ENCODE data around the gene DCAF11.

DCAF11 gene

GRCh38 chr14:24129410-24129998 lies 14.9 kb downstream of the DCAF11 start:
- DNase-seq (ENCODE audit: low read depth), result no peak
- no peak for TF ChIP-seq CTCF (IDR thresholded peaks at IDR 0.05; ENCODE audit: insufficient read depth, low read depth, low read length, missing control alignments)

GRCh38 chr14:24130380-24130716 lies 15.8 kb downstream of the DCAF11 start, which contains the start of gene FITM1:
FITM1 (plus strand) TSS chr14:24130659; CDS start chr14:24131564, 905 bp downstream.
- no peak within 1 kb of the TSS for H3K4me3 ChIP-seq (ENCODE audit: low read depth, low read length)
- TF ChIP-seq CTCF (IDR thresholded peaks at IDR 0.05; ENCODE audit: insufficient read depth, low read depth, low read length, missing control alignments), result no peak
- DNase-seq (ENCODE audit: low read depth), result no peak

More at GRCh38 chr14:24129410-24129998, 14.9 kb downstream of the DCAF11 start:
- H3K4me3 ChIP-seq (ENCODE audit: low read depth, low read length), result no peak overlapping the region

DNA sequence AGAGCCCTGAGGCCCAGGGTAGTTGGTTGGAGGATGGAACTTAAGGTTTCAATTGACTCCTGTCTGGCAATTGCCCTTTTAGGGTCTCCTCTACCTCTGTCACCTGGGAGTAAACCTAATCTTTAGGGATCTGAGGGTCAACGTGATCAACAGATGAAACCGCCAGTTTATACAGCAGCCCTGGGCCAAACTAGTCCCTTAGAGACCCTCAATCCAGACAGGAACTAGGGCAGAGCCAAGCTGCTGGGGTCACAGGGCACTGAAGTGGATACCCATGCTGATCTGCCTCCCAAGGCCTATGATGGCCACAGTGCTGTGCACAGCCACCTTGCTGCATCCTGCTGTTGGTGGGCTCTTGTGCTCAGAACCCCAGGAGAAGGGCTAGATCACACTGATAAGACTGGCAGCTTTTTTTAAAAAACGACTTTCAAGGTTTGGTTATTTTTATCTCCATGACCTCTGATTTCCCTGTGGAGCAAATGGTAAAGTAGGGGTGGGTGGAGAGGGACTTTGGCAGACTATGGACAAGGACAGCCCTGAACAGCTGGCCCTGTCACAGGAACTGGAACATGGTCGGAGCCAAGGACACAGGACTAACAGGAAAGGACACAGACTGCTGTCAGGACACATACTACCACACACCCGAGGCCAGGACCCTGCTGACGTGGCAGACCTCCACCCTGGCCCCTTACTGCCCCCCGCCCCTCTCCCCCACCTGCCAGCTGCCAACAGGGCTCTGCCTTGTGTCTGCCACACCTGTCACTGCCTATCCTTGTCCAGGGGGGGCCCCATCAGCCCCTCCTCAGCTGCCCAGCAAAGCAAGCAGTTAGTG lies 16.4 kb downstream of the DCAF11 start:
- no peak overlapping the region for H3K4me3 ChIP-seq (ENCODE audit: low read depth, low read length)
- TF ChIP-seq CTCF (IDR thresholded peaks at IDR 0.05; ENCODE audit: insufficient read depth, low read depth, low read length, missing control alignments), result no peak
- no peak for DNase-seq (ENCODE audit: low read depth)

DNA sequence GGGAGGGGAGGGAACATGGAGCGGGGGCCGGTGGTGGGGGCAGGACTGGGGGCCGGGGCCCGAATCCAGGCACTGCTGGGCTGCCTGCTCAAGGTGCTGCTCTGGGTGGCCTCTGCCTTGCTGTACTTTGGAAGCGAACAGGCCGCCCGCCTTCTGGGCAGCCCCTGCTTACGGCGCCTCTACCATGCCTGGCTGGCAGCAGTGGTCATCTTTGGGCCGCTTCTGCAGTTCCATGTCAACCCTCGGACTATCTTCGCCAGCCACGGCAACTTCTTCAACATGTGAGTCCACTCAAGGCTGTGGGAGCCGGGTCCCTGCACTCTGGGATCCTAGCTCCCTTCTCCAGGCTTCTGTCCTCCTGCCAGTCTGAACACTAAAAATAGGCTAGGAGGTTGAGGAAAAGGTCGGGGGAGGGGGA lies 17.0 kb downstream of the DCAF11 start:
- no peak overlapping the region for H3K4me3 ChIP-seq (ENCODE audit: low read depth, low read length)
- no peak for TF ChIP-seq CTCF (IDR thresholded peaks at IDR 0.05; ENCODE audit: insufficient read depth, low read depth, low read length, missing control alignments)

DNA sequence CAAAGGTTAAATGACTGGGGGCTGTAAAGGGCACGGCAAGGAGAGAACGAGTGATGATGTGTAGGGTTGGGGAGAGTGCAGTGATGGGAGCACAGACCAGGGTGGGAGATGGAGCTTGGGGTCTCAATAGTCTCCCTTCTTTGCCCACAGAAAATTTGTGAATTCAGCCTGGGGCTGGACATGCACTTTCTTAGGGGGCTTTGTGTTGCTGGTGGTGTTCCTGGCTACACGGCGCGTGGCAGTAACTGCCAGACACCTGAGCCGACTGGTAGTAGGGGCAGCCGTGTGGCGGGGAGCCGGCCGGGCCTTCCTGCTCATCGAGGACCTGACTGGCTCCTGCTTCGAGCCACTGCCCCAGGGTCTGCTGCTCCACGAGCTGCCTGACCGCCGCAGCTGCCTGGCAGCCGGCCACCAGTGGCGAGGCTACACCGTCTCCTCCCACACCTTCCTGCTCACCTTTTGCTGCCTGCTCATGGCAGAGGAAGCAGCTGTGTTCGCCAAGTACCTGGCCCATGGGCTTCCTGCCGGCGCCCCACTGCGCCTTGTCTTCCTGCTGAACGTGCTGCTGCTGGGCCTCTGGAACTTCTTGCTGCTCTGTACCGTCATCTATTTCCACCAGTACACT lies 17.6 kb downstream of the DCAF11 start:
- no peak overlapping the region for H3K4me3 ChIP-seq (ENCODE audit: low read depth, low read length)
- TF ChIP-seq CTCF (IDR thresholded peaks at IDR 0.05; ENCODE audit: insufficient read depth, low read depth, low read length, missing control alignments), result no peak
- DNase-seq (ENCODE audit: low read depth), result no peak

More for the DNA sequence above, 17.0 kb downstream of the DCAF11 start:
- DNase-seq (ENCODE audit: low read depth), result no peak

DNA sequence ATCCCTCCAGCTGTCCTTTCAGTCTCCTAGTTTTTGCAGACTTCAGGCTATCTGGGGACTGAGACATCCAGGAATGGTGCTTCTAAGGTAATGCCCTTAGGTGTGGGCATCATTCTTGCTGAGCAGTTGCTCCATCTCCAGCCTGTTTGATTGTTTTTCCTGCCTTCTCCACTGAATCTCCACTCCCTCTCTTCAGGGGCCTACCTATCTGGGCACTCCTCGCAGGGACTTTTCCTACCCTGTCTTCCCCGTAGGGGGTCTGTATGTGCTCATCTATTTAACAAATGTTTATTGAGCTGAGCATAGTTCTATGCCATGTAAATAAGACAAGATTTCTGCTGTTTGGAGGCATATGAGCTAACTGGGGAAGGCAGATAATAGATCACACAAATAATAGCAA lies 18.4 kb downstream of the DCAF11 start:
- no peak overlapping the region for H3K4me3 ChIP-seq (ENCODE audit: low read depth, low read length)
- DNase-seq (ENCODE audit: low read depth), result no peak
- no peak for TF ChIP-seq CTCF (IDR thresholded peaks at IDR 0.05; ENCODE audit: insufficient read depth, low read depth, low read length, missing control alignments)
